GM21447 (cell line): ENCODE measurements around the gene SPOCK3.

Experiments used
- ATAC-seq: cut with Tn5 transposase; IDR thresholded peaks from one replicate; pipeline ENCODE4 v1.9.1; 2021; ENCODE audit not compliant: unreplicated experiment

Gene SPOCK3

DNA sequence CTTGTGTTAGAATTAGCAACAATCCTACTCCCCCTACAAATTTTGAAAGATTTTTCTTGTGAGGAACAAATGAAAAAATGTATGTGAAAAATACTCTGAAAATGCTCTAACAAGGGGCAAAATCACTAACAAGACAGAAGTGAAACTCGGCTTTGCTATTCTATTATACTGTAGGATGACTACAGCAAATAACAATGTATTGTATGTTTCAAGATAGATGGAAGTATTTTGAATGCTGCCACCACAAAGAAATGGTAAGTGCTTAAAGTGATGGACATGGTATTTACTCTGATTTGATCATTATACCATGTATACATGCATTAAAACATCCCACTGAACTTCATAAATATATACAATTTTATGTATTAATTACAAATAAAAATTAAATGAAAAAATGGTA is 192.8 kb downstream of the SPOCK3 start:
- no peak for ATAC-seq

GRCh38 chr4:167035390-167035789 is 198.9 kb downstream of the SPOCK3 start:
- ATAC-seq: no peak

DNA sequence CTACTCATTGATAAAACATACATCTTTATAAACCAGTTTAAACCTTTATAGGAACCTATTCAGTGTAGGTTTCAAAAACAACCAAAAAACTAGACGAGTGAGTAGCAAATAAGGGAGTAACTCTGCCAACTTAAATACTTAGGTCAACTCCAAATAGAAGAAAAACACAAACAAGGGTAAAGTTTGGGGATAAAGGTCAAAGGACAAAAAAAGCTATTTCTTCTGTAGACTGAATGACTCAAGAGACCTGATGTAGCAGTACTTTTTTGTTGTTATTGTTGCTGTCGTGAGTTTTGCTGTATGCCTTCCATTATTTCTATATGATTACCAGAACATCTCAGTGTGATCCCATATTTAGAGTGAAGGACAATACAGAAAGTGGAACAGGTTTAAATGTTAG is 199.3 kb downstream of the SPOCK3 start:
- ATAC-seq: no peak

DNA sequence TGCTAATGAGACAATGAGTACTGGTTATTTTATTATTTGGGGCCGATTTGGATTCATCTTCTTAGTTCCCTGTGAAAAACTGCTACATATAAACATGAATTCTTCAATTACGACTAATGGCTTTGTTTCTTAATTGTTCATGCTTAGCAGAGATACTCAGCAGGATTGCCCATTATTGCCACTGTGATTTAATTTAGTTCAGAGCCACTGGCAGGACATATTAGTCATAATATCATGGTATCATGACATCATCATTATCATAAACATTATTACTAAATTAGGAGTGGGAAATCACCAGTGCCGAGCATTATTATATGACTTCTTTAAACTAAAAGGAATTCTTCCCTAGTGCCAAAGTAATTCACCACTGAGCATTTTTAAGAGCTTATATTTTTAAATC is 201.4 kb downstream of the SPOCK3 start:
- ATAC-seq: no peak

- ATAC-seq: no peak
Measured at GRCh38 chr4:167031534-167032156, 202.6 kb downstream of the SPOCK3 start.

DNA sequence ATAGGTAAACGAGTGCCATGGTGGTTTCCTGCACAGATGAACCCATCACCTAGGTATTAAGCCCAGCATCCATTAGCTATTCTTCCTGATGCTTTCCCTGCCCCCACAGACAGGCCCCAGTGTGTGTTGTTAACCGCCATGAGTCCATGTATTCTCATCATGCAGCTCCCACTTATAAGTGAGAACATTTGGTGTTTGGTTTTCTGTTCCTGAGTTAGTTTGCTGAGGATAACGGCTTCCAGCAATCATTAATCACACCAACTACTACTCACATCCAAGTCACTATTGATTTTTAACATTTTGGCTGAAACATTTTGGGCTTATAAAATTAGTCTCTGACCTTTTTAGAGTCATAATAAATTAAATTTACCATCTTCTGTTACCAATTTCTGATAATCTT is 205.3 kb downstream of the SPOCK3 start:
- no peak for ATAC-seq

DNA sequence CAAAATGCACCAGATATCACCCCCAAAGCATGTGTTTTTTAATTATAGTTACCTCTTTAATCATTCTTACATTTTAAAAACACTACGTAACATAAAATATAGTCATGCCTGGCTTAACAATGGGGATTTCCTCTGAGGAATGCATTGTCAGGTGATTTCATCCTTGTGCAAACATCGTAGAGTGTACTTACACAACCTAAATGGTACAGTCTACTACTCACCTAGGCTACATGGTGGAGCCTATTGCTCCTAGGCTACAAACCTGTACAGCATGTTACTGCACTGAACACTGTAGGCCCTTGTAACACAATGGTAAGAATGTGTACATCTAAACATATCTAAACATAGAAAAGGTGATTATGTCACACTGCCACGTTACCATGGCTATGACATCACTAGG is 208.6 kb downstream of the SPOCK3 start:
- ATAC-seq: no peak

DNA sequence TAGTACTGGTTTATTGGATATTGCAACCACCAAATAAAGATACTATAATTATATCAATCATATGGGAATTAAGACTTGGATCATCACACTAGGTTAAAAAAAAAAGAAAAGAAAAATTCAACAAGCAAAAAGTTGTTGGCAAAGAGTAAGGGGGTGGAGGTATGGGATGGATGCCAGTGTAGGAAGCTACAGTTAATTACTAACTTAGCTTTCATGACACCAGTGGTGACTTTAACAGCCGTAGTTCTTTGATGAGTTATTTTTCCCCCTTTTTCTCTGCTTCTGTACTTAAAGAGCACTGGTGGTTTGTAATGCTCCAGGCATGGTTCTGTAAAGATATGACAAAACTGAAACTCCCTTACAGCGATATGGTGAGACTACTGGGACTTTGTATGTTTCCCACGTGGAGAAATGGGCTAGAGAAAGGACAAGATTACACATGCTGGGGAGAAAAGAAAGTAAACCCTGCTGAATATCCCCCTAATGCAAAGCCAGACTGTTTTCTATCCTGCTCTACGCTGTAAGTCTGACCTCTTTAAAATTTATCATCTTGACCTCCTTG is 210.8 kb downstream of the SPOCK3 start:
- ATAC-seq: no peak

- ATAC-seq: peak; percentile 62
Measured at GRCh38 chr4:167021545-167022155, 212.6 kb downstream of the SPOCK3 start.

DNA sequence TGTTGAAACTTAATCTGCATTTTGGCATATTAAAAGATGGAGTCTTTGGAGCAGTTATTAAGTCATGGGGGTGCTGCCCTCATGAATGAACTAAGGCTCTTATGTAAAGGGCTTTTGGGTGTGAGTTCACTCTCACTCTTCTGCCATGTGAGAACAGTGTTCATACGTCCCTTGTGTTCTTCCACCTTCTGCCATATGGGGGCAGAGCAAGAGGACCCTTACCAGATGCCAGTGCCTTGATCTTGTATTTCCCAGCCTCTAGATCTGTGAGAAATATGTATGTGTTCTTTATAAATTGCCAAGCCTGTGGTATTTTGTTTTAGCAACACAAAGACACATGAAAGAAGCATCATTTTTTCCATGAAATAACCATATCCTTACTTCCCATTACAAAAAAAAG is 213.9 kb downstream of the SPOCK3 start:
- no peak for ATAC-seq

GRCh38 chr4:167014944-167015343 is 219.3 kb downstream of the SPOCK3 start:
- ATAC-seq: no peak

DNA sequence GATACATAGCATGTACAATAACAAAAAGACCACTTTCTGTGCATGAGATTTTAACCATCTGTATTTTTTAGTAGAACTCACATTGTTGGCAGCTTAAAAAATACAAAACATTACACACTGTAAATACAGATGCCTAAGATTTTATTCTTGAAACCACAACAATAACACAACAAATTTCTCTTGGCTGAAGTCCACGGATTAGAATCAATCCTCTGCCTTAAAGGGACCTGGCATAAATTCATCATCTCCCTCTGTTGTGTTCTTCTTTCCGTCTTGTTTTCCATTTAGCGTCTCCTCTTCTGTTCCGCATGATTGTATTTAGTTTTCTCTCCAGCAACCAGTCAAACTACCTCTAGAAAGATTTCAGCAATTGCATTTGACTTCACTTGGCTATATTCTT is 231.0 kb downstream of the SPOCK3 start:
- ATAC-seq: no peak

- ATAC-seq: no peak
Measured at GRCh38 chr4:167000141-167000852, 234.0 kb downstream of the SPOCK3 start.

GRCh38 chr4:166996216-166996615 is 238.1 kb downstream of the SPOCK3 start:
- no peak for ATAC-seq

DNA sequence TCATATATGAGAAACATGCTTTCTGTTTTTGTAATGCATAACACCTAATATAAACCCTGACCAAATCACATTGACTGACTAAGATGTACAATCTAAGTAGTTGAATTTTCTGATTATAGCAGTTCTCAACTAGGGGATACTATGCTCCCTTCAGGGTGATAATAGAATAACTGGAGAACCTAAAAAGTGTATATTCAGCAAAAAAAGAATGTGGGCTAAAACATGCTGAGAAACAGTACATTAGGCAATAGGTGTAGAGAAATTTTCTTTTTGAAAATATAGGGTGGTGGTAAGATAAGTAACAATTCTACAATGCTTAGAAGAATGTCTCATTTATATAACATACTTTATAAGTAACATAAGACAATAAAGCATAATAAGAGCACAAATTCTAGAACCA is 239.6 kb downstream of the SPOCK3 start:
- ATAC-seq: no peak

GRCh38 chr4:166991006-166991561 is 243.2 kb downstream of the SPOCK3 start:
- ATAC-seq: no peak

GRCh38 chr4:166989886-166990285 is 244.4 kb downstream of the SPOCK3 start:
- ATAC-seq: no peak

GRCh38 chr4:166987026-166987425 is 247.3 kb downstream of the SPOCK3 start:
- ATAC-seq: no peak

GRCh38 chr4:166981847-166982246 is 252.4 kb downstream of the SPOCK3 start:
- ATAC-seq: no peak

- no peak for ATAC-seq
Measured at GRCh38 chr4:166980419-166980818, 253.9 kb downstream of the SPOCK3 start.

DNA sequence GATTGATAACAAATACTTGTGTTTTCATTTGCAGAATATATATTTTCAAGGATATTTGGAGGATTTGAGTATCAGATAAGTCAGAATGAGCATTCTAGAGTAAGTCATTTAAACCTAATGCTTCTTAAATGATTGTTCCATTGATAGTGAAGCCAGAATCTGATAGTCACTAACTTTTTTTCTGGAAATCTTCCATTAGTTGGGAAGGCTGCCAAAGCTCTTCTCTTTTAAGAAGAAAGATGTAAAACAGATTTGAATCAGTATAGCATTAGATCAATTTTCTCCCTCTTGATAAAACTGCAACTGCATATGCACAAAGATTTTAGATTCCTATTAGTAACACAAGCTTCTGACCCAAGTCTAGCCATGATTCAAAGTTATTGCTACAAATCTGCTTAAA is 256.7 kb downstream of the SPOCK3 start:
- ATAC-seq: no peak

GRCh38 chr4:166972071-166972470 is 262.2 kb downstream of the SPOCK3 start:
- no peak for ATAC-seq
